HG02852 (cell line): ENCODE data around the gene TOM1L2.

Experiments
- ATAC-seq: cut with Tn5 transposase; IDR thresholded peaks from one replicate; pipeline ENCODE4 v1.9.1; 2021; ENCODE audit warnings: mild to moderate bottlenecking, moderate library complexity; ENCODE audit not compliant: unreplicated experiment

Gene TOM1L2

GRCh38 chr17:17880577-17881196 is 91.5 kb downstream of the TOM1L2 start:
- no peak for ATAC-seq

DNA sequence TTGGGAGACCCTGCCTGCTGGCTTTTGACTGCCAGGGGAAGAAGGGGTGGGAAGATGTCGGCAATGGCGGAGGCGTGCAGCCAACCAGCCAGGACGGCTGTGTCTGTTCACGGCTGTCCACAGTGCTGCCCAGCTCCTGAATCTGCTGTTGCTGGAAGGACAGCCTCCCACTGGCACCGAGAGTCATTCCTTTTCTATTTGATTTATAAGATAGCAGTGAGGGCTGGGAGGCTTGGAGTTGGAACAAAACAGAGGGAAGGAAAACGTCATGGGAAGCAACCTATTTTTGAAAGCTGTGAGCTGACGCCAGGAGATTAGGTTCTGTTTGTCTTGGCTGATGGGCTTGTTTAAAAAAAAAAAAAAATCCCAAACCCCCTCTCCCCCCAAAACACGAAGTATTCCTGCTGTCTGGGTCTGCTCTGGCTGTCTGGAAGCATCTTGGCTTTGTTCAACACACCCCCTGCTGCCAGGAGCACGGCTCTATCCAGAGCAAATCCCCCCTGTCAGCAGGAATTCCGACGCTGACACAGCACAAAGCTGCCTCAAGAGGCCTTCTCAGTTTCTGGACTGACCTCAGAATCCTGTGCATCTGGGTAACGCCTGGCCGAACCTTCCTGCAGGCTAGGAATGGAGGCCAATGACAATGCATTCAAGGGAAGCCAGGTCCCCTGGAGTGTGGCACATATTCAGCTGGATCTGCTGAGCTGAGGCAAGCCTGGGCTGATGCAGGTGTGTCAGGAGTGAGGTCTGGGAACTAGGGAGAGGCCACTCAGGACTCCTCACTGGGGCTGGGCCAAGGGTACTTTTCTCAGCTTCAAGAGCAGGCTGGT is 94.5 kb downstream of the TOM1L2 start:
- no peak for ATAC-seq

- no peak for ATAC-seq
These were observed 95.2 kb downstream of the TOM1L2 start for GRCh38 chr17:17876959-17877528.

DNA sequence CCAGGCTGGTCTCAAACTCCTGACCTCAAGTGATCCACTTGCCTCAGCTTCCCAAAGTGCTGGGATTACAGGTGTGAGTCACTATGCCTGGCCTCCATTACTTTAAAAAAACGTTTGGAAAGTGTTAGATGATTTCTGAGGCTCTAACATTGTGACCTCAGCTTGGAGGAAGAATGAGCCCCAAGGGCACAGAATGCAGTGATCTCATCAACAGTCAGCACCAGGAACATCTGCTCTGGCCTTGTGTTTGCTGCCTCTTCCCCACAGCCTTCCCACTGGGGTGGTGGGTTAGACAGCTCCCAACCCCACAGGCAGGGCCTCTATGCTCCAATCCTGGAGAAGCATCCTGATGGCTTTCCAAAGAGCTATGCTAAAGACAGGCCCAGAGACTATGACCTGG is 97.7 kb downstream of the TOM1L2 start:
- no peak for ATAC-seq

DNA sequence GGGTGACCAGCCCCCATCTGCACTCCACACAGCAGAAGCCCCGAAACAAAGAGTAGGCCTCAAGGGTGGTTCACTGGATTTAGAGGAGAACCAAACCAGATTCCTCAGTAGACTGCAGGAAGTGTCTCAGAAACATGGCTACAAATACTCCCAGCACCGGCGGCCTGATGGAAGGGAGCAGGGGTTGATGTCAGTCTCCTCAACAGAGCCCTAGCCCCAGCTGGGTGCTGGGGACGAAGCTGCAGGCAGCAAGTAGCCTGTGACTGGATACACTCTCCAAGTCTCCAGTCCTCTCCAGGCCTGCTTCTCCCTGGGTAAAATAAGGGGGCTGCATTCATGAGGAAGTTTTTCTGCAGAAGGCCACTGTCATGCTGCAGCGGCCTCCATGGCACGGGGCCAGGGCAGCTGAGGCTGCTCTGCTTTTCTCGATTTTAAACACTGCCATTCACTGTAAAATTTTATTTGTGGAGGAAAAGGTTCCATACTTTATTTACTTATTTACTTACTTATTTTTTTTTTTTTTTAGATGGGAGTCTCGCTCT is 98.7 kb downstream of the TOM1L2 start:
- no peak for ATAC-seq

DNA sequence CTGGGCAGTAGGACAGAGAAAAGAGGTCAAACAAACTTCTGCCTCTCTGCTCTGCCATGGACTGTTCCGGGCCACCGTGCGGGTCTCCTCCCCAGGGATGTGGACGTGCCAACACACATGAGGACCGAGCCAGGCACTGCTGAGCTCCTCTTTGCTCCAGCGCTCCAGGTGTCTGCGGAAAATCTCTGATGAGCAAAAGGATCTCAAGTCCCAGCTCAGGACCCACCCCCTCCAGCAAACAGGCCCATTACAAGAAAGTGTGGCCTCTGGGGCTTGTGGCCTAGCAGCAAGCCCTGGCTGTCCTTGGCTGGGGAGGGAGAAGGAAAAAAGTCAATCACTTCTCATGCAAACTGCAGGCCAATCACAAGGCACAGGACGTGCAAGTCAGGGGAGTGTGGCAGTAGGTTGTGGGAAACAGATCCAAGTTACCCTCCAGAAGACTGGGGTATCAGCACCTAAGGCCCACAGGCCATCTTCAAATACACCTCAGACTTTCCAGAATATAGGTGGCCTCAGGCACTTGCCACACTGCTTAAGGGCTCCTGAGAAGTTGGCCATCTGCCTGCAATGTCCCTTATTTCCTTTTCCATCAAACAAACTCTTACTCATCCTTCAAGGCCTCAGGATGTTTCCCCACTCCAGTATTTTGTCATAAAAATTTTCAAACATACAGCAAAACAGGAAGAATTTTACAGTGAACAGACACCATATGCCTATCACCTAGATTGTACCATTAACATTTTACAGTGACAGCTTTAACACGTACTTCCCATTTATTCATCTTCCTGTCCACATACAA is 99.5 kb downstream of the TOM1L2 start:
- ATAC-seq = no peak

GRCh38 chr17:17871913-17872312 is 100.3 kb downstream of the TOM1L2 start:
- no peak for ATAC-seq

DNA sequence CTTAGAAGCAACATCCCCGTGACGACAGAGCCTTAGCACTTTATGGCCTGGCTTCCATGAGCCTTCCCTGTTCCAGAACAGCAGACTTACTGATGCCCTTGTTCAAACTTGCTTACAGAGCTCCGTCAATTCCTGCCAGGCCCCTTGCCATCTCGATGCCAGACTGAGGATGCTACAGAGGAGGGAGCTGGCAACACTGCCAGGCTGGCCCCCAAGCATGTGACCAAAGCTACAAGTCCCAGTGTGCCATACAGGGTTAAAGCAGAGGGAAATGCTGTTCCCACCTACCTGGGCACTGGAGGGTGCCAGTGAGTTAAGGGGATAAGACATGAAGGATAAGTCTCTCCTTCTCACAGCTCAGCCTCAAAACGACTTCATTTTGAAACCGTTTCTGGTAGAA is 102.0 kb downstream of the TOM1L2 start:
- ATAC-seq = no peak

- ATAC-seq = no peak
These were observed 103.3 kb downstream of the TOM1L2 start for GRCh38 chr17:17868641-17869522.

DNA sequence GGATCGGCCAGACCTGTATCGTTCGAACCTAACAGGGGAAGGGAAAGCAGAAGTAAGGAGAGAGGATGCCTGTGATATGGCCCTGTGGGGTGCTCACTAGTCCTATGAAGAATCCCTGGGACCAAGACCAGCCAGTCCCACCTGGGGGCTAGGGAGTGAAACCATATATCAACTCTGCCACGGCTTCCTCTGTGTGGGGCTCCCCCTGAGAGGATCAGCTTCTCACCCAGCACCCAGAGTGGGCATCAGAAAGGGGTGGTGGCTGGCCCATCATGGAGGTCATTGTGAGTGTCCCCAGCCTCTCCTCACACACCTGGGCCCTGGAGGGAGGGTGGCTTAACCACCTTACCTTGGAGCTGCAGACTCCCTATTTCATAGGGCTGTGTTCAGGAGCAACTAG is 105.3 kb downstream of the TOM1L2 start:
- ATAC-seq = no peak

GRCh38 chr17:17866425-17866824 is 105.8 kb downstream of the TOM1L2 start:
- ATAC-seq = no peak

GRCh38 chr17:17865035-17865434 is 107.2 kb downstream of the TOM1L2 start:
- no peak for ATAC-seq

DNA sequence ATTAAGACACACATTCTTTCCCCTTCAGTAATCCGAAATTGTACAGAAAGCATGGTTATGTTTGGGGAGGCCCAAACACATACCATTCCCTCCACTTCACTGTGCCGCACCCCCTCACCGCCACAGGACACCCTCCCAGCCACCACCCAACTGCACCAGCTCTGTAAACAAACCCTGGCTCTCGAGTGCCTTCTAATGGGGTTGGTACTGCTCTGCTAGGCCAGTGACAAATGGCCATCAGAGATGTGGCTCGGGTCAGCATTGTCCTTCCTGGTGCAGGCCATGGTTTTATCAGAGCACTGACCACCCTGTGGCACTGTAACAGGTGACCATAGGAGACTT is 111.5 kb downstream of the TOM1L2 start:
- no peak for ATAC-seq

GRCh38 chr17:17859909-17860765 is 112.1 kb downstream of the TOM1L2 start:
- peak; percentile 45 for ATAC-seq

- ATAC-seq = no peak
These were observed 114.7 kb downstream of the TOM1L2 start for GRCh38 chr17:17857496-17857895.

GRCh38 chr17:17856386-17856785 is 115.8 kb downstream of the TOM1L2 start:
- no peak for ATAC-seq

GRCh38 chr17:17855976-17856375 is 116.2 kb downstream of the TOM1L2 start:
- no peak for ATAC-seq

- ATAC-seq = no peak
These were observed 118.3 kb downstream of the TOM1L2 start for GRCh38 chr17:17853811-17854447.

GRCh38 chr17:17852930-17853329 is 119.3 kb downstream of the TOM1L2 start:
- no peak for ATAC-seq
